ENCODE measurements around the gene PFDN2.
A peak's percentile ranks its signal among the peaks of the same experiment; 100 is the strongest.
"Not testable (repeated sequence)": the region's sequence is repeated elsewhere in the genome, so short reads cannot be mapped to it uniquely, and the experiment has no call there.

Gene PFDN2

DNA sequence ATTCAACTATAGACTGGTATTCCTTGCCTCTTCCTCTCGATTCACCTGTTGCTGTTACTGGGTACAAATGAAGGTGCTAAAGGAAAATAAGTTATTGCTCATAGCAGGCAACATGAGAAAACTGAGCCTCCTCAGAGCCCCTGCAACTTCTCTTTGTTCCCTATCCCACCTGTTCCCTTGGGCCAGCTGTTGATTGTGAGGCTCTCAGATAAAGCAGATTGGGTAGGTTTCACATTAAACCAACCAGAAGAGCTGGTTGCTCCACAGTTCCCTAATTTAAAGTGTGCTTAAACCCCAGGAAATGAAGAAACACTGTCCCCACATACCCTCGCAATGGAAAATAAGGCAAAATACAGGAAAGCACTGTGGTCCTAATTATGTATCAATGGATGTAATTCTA, 9.8 kb upstream of the PFDN2 start:
- Histone ChIP-seq H3K4me1 (ENCODE audit: insufficient read depth, insufficient read length) (no peaks in the 10 kb centered on the region), H3K36me3 (ENCODE audit: insufficient read depth, insufficient read length, low read length) (peaks cover 74% of the 10 kb centered on the region), H3K9me3 (ENCODE audit: insufficient read depth, low read length) (no peaks in the 10 kb centered on the region), H3K4me3 (ENCODE audit: insufficient read length, low read depth) (no peak overlapping the region), H3K9ac (ENCODE audit: insufficient read length, low read depth) (no peak overlapping the region), H3K27me3 (ENCODE audit: insufficient read depth, insufficient read length) (no peaks in the 10 kb centered on the region)
- no peak for DNase-seq (ENCODE audit: low read depth, low spot score)
- TF ChIP-seq YY1 (IDR thresholded peaks at IDR 0.05; ENCODE audit: insufficient read depth, insufficient read length) (no peak), ZNF274 (IDR thresholded peaks at IDR 0.05; ENCODE audit: low read depth, low read length) (no peak), SUZ12 (IDR thresholded peaks at IDR 0.05; ENCODE audit: extremely low read depth, insufficient read depth, insufficient read length) (no peak)

DNA sequence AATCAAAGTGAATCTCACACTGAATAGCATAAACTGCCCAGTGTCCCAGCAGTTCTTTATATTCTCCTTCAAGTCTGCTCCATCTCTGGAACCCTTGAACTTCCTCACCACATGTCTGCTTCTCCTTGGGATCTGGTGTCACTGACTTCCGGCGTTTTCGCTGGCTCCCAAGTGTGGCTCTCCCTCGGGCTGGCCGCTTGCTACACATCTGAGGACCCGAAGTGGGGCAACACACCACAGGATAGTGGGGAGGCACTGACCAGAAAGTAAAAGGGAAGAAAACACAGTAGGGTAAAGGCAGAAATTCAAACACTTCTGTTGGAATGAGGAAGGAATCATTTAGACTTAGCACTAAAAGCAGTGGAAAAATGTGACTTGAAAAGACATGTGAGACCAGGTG, 5.1 kb upstream of the PFDN2 start:
- DNase-seq (ENCODE audit: low read depth, low spot score): no peak
- Histone ChIP-seq H3K4me1 (ENCODE audit: insufficient read depth, insufficient read length) (peaks cover 10% of the 10 kb centered on the region), H3K9me3 (ENCODE audit: insufficient read depth, low read length) (no peaks in the 10 kb centered on the region), H3K27me3 (ENCODE audit: insufficient read depth, insufficient read length) (no peaks in the 10 kb centered on the region), H3K36me3 (ENCODE audit: insufficient read depth, insufficient read length, low read length) (peaks cover 87% of the 10 kb centered on the region), H3K9ac (ENCODE audit: insufficient read length, low read depth) (no peak overlapping the region), H3K4me3 (ENCODE audit: insufficient read length, low read depth) (no peak overlapping the region)
- TF ChIP-seq SUZ12 (IDR thresholded peaks at IDR 0.05; ENCODE audit: extremely low read depth, insufficient read depth, insufficient read length) (no peak), ZNF274 (IDR thresholded peaks at IDR 0.05; ENCODE audit: low read depth, low read length) (no peak), YY1 (IDR thresholded peaks at IDR 0.05; ENCODE audit: insufficient read depth, insufficient read length) (no peak)

DNA sequence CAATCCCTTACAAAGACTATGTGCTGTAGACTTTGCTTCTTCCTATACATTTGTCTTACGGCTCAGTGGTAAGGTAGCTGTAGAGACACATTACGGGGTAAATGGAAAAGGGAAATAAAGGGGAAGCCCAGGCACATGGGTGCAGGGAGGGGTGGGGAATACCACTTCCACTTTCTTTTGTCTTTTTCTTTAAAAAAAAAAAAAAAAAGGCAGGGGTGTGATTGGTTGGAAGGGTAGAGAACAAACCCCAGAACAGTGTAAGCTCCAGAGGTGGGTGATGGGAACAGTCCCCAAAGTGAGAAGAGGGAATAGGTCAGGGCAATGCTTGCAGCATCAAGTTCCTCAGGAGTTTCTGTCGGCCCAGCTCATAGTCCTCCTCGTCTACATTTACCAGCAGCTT, 4.0 kb upstream of the PFDN2 start:
- TF ChIP-seq SUZ12 (IDR thresholded peaks at IDR 0.05; ENCODE audit: extremely low read depth, insufficient read depth, insufficient read length) (no peak), YY1 (IDR thresholded peaks at IDR 0.05; ENCODE audit: insufficient read depth, insufficient read length) (no peak), ZNF274 (IDR thresholded peaks at IDR 0.05; ENCODE audit: low read depth, low read length) (no peak)
- no peak overlapping the region for H3K9ac ChIP-seq (ENCODE audit: insufficient read length, low read depth)
- H3K27me3 ChIP-seq (ENCODE audit: insufficient read depth, insufficient read length): no peaks in the 10 kb centered on the region
- no peak for DNase-seq (ENCODE audit: low read depth, low spot score)
- peaks cover 10% of the 10 kb centered on the region for H3K4me1 ChIP-seq (ENCODE audit: insufficient read depth, insufficient read length)
- H3K4me3 ChIP-seq (ENCODE audit: insufficient read length, low read depth): no peak overlapping the region
- H3K36me3 ChIP-seq (ENCODE audit: insufficient read depth, insufficient read length, low read length): peaks cover 75% of the 10 kb centered on the region
- H3K9me3 ChIP-seq (ENCODE audit: insufficient read depth, low read length): no peaks in the 10 kb centered on the region

DNA sequence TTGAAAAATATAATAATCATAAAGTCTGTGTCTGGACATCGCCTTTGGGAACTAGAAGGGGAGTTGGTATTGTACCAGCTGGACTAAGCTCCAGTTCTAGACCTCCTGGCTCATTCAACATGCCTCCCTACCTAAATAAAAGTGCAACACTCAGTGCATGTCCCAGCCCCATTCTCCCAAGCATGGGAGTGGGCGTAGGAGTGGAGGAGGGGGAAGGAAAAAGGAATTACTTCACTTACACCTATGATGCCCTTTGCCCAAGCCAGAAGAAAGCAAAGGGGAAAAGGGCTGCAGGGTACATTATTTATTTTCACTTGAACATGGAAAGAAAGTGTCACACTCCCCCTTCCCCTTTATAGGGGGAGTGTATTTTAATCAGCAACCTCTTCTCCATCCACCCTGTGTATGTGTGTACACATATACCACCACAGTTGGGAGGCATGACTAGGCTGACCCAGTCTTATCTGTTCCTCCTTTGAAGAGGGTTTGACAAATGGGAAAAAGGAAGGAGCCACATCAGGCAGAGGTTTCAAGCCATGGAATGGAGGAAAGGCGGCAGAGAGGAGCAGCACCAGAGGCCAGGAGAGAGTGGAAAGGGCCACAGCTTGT, 3.3 kb upstream of the PFDN2 start:
- Histone ChIP-seq H3K4me3 (ENCODE audit: insufficient read length, low read depth) (no peak overlapping the region), H3K36me3 (ENCODE audit: insufficient read depth, insufficient read length, low read length) (peaks cover 76% of the 10 kb centered on the region), H3K9ac (ENCODE audit: insufficient read length, low read depth) (no peak overlapping the region), H3K9me3 (ENCODE audit: insufficient read depth, low read length) (no peaks in the 10 kb centered on the region), H3K27me3 (ENCODE audit: insufficient read depth, insufficient read length) (no peaks in the 10 kb centered on the region), H3K4me1 (ENCODE audit: insufficient read depth, insufficient read length) (peaks cover 10% of the 10 kb centered on the region)
- no peak for TF ChIP-seq ZNF274 (IDR thresholded peaks at IDR 0.05; ENCODE audit: low read depth, low read length)
- TF ChIP-seq YY1 (IDR thresholded peaks at IDR 0.05; ENCODE audit: insufficient read depth, insufficient read length): no peak
- no peak for TF ChIP-seq SUZ12 (IDR thresholded peaks at IDR 0.05; ENCODE audit: extremely low read depth, insufficient read depth, insufficient read length)
- DNase-seq (ENCODE audit: low read depth, low spot score): no peak

DNA sequence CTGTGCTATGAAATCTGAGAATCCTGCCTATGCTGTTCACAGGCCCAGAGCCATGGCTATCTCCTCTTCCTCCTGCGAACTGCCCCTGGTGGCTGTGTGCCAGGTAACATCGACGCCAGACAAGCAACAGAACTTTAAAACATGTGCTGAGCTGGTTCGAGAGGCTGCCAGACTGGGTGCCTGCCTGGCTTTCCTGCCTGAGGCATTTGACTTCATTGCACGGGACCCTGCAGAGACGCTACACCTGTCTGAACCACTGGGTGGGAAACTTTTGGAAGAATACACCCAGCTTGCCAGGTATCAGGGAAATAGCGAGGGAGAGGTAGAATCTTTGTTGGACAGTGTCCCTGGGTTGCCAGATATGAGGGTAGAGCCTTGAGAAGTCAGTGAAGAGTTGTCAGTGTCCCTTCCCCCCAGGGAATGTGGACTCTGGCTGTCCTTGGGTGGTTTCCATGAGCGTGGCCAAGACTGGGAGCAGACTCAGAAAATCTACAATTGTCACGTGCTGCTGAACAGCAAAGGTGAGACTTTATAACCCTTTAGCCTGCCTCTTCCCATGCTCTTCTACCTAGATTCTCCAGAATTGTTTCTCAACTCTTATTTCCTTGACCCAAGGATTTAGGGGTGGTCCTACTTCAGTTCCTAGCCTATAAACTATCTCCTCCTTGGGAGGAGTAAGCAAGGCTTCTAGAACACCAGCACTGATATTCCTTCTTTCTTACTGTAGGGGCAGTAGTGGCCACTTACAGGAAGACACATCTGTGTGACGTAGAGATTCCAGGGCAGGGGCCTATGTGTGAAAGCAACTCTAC, 1.5 kb upstream of the PFDN2 start:
- Histone ChIP-seq H3K36me3 (ENCODE audit: insufficient read depth, insufficient read length, low read length) (peaks cover 76% of the 10 kb centered on the region), H3K4me3 (ENCODE audit: insufficient read length, low read depth) (peak overlapping the region; percentile 91), H3K27me3 (ENCODE audit: insufficient read depth, insufficient read length) (no peaks in the 10 kb centered on the region), H3K9me3 (ENCODE audit: insufficient read depth, low read length) (no peaks in the 10 kb centered on the region), H3K9ac (ENCODE audit: insufficient read length, low read depth) (peak overlapping the region; percentile 90), H3K4me1 (ENCODE audit: insufficient read depth, insufficient read length) (peaks cover 10% of the 10 kb centered on the region)
- TF ChIP-seq SUZ12 (IDR thresholded peaks at IDR 0.05; ENCODE audit: extremely low read depth, insufficient read depth, insufficient read length) (no peak), YY1 (IDR thresholded peaks at IDR 0.05; ENCODE audit: insufficient read depth, insufficient read length) (no peak), ZNF274 (IDR thresholded peaks at IDR 0.05; ENCODE audit: low read depth, low read length) (no peak)
- no peak for DNase-seq (ENCODE audit: low read depth, low spot score)

DNA sequence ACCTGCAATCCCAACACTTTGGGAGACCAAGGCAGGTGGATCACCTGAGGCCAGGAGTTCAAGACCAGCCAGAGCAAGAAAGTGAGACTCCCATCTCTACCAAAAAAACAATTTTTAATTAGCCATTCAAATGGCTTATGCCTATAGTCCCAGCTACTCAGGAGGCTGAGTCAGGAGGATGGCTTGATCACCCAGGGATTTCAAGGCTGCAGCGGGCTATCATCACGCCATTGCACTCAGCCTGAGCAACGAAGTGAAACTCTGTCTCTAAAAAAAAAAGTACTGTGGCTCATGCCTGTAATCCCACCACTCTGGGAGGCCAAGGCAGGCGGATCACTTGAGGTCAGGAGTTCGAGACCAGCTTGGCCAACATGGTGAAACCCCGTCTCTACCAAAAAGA, 1.9 kb downstream of the PFDN2 start:
- H3K9ac ChIP-seq (ENCODE audit: insufficient read length, low read depth); H3K4me1 ChIP-seq (ENCODE audit: insufficient read depth, insufficient read length); H3K9me3 ChIP-seq (ENCODE audit: insufficient read depth, low read length); H3K27me3 ChIP-seq (ENCODE audit: insufficient read depth, insufficient read length); DNase-seq (ENCODE audit: low read depth, low spot score); H3K4me3 ChIP-seq (ENCODE audit: insufficient read length, low read depth): not testable (repeated sequence)
- H3K36me3 ChIP-seq (ENCODE audit: insufficient read depth, insufficient read length, low read length): peaks cover 64% of the 10 kb centered on the region

DNA sequence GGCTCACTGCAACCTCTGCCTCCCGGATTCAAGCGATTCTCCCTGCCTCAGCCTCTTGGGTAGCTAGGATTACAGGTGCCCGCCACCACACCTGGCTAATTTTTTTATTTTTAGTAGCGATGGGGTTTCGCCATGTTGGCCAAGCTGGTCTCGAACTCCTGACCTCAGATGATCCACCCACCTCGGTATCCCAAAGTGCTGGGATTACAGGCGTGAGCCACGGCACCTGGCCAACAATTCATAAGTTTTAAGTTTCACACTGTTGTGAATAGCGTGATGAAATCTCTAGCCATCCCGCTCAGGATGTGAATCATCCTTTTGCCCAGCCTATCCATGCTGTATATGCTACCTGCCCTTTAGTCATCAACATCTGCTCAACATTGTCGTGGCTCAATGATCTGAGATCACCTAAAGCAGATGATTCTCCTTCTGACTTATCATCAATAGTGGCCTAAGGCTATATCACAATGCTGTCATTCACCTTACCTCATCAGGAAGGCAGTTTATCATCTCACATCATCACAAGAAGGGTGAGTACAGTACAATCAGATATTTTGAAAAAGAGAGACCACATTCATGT, 2.6 kb downstream of the PFDN2 start:
- Histone ChIP-seq H3K4me1 (ENCODE audit: insufficient read depth, insufficient read length) (peaks cover 10% of the 10 kb centered on the region), H3K9me3 (ENCODE audit: insufficient read depth, low read length) (no peaks in the 10 kb centered on the region), H3K36me3 (ENCODE audit: insufficient read depth, insufficient read length, low read length) (peaks cover 61% of the 10 kb centered on the region), H3K9ac (ENCODE audit: insufficient read length, low read depth) (no peak overlapping the region), H3K4me3 (ENCODE audit: insufficient read length, low read depth) (no peak overlapping the region), H3K27me3 (ENCODE audit: insufficient read depth, insufficient read length) (no peaks in the 10 kb centered on the region)
- DNase-seq (ENCODE audit: low read depth, low spot score): no peak
- TF ChIP-seq SUZ12 (IDR thresholded peaks at IDR 0.05; ENCODE audit: extremely low read depth, insufficient read depth, insufficient read length) (no peak), ZNF274 (IDR thresholded peaks at IDR 0.05; ENCODE audit: low read depth, low read length) (no peak), YY1 (IDR thresholded peaks at IDR 0.05; ENCODE audit: insufficient read depth, insufficient read length) (no peak)

All from NT2/D1 (cell line).